HL-60/S4 treated with retinoic acid at 250 ng/mL for 4 days and 3 days (cell line): ENCODE results near the gene SOX10.

ENCODE experiments used
- in situ Hi-C: fragments of 300-500 bp; cut with MboI; formaldehyde crosslinking; loops from 2 replicates; pipeline ENCODE4 v1.7.0; 2022; ENCODE audit warnings: low sequenced_read_pairs

Gene SOX10

GRCh38 chr22:37933711-37934376 lies 50.5 kb downstream of the SOX10 start:
- in situ Hi-C loops, result no loop called here

DNA sequence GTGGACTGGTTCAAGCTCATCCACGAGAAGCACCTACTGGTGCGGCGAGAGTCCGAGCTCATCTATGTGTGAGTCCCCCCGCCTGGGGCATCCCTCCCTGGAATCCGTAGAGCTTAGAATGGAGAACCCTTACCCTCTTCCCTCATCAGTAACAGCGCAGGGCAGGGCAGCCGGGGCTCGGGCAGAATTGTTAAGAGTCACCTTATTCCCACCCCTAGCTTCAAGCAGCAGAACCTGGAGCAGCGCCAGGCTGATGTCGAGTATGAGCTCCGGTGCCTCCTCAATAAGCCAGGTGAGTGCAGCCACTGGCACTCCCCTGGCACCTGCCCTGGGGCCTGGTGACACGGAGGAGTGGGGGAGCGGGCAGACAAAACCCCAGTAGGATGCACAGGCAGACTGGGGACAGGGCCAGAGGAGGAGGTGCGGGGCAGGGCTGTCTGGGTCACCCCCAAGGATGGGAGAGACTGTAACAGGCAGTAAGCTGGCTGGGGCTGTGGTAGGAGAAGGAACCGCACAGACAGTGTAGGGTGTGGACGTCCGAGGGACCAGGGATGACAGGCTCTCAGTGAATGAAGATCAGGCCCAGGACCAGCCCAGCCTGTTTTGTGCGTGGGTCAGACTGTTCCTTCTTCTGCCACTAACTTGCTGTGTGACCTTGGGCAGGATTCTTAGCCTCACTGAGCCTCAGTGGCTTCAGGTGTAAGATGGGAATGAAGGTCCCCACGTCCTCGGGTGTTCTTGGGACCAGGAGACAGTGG lies 51.4 kb downstream of the SOX10 start:
- in situ Hi-C loops, result no loop called here

- in situ Hi-C loops, result no loop called here
Measured at GRCh38 chr22:37932401-37932800, 52.0 kb downstream of the SOX10 start.

DNA sequence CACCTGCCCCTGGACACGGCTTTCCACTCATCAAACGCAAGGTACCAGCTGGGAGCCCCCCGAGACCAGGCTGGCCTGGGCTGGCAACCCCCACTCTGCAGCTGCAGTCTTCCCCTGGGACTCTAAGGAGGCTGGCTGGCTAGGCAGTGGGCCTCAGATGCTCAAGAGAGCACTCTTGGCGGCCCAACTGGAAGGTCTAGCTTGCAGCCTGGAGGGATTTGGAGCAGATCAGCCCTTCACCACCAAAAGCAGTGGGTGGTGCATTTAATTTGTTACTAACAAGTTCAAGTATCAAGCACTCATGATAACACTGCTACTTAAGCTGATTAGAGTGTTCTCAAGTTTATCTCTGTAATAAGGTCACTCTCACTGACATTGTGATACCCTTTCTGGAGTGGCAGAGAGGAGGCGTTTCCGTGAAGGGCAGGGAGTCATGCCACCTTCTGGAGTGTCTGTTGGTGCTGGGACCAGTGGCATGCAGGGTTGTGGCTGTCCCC lies 52.4 kb downstream of the SOX10 start:
- in situ Hi-C loops, result no loop called here

DNA sequence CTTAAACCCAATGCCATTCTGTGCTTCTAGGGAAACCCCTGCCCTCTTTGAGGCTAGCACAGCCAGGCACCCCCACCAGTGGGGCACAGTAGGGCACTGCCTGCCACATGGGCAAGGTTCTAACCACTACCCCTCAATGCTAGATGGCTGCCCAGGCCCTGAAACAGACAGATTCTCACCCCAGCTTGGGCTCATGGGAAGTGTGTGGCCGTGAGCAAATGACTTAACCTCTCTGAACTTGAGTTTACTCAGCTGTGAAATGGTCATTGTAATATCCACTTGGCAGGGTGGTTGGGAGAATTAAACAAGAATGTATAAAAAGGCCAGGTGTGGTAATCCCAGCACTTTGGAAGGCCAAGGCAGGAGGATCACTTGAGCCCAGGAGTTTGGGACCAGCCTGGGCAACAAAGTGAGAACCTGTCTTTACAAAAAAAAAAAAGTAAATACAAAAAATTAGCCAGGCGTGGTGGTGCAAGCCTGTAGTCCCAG lies 53.4 kb downstream of the SOX10 start:
- in situ Hi-C loops, result no loop called here

GRCh38 chr22:37930270-37930951 lies 53.9 kb downstream of the SOX10 start:
- in situ Hi-C loops, result no loop called here

DNA sequence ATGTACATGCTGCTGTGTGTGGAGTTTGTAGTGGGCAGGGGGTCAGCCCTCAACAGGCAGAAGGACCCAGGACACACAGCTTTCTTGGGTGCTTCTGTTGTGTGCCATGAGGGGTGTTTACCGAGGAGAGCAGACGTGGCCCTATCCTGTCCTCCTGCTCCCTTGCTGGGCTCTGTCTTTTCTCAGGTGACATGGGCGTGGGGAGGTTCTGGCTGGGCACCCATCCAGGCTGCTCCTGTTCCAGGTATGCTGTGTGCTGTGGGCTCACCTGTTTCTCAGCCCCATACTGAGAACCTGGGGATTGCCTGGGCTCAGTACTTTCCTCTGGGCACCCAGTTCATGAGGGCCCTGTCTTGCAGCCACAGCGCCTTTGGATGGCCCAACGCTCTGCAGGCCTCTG lies 55.0 kb downstream of the SOX10 start:
- in situ Hi-C loops, result no loop called here

- in situ Hi-C loops, result no loop called here
Measured at GRCh38 chr22:37927637-37927936, 56.8 kb downstream of the SOX10 start.

GRCh38 chr22:37926771-37927636 lies 57.4 kb downstream of the SOX10 start:
- in situ Hi-C loops, result no loop called here

DNA sequence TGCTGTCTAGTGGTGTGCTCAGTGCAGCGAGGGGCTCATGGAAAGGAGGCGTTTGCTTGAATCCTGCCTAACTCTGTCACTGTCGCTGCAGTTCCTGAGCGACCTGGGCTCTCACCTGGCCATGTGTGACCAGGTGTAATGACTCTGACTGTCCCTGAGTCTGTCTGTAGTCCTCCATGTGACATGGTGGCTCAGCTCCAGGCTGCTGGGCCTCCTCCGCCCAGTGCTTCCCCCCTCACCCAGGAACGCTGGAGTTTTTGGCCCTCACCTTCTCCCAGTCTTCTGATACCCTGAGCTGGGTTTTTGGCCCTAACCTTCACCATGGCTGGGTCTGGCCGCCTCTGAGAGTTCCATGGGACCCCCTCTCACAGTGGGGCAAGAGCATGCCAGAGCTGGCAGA lies 58.0 kb downstream of the SOX10 start:
- in situ Hi-C loops, result no loop called here

- in situ Hi-C loops, result no loop called here
Measured at GRCh38 chr22:37925767-37926166, 58.6 kb downstream of the SOX10 start.

DNA sequence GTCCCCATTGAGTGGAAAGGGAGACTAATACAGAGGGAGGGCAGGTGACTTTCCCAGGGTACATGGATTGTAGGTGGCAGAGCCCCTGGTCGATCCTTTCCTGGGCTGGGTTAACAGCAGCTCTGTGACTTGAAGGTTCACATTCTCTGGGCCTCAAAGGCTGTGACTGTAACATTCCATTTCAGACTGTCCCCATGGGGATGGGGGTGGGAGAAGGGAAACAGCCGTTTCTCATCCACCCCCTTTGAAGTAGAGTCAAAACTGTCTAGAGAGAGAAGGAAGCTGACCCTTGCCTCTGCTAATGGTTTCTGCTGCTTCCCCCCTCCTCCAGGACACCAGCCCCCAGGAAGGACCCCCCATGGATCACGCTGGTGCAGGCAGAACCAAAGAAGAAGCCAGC lies 59.0 kb downstream of the SOX10 start:
- in situ Hi-C loops, result no loop called here

GRCh38 chr22:37924386-37925065 lies 59.8 kb downstream of the SOX10 start:
- in situ Hi-C loops, result no loop called here

- in situ Hi-C loops, result no loop called here
Measured at GRCh38 chr22:37923927-37924326, 60.4 kb downstream of the SOX10 start.
